HS-5 (cell line): ENCODE measurements around the gene LXN.
A peak's percentile ranks its signal among the peaks of the same experiment; 100 is the strongest.

Source experiments
- DNase-seq: peaks from one replicate; pipeline ENCODE4 v3.0.0-alpha.2; 2012; ENCODE audit warnings: low read depth

LXN gene

DNA sequence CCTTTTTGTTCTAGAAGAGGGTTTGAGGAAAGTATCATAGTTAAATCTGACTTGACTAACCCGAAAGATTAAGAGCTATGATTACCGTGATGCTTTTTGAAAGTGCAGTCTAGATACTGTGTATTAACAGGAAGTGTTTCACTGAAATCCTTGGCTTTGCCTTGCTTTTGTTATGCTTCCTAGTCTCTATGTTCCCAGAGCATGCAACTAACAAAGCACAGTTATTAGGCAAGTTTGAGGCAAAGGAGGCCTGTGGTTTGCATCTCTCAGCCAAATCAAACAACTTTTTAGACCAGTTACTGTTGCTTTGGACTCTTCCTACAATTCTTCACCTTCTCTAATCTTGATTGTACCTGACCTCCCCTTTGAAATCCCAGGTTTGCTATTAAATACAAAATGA is 3.9 kb downstream of the LXN start:
- DNase-seq = no peak

DNA sequence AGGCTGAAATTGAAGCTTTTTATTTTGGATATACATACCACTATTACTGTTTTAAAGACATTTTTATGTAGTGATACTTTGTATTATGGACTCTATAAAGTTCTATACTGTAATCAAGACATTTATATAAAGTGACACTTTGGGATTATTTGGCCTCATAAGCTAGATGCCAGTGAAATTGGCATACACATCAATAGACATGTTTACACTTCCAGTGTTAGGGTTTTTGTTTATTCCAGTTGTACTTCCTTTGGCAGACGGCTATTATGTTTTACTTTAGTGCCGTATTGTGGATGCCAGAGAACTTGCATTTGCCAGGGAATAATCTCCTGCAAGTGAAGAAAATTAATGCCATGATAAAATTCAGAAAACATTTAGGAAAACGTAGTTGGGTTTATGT is 6.0 kb downstream of the LXN start:
- DNase-seq = no peak

DNA sequence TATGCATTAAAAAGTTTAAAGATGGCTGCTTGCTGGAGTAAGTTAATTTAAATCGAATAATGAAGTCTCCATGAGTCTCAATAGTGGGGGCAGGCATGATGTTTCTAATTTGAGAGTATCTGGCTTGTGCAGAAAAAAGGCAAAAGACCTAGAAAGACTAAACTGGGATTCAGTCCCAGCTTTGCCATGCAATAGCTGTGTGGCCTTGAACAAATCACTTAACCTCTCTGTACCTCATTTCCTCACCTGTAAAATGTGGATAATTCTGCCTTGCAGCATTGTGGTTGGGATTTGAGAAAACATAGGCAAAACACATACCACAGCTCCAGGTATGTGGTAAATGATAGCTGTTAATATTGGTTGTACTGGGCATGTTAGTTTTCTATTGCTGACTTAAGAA is 8.6 kb downstream of the LXN start:
- DNase-seq = no peak

DNA sequence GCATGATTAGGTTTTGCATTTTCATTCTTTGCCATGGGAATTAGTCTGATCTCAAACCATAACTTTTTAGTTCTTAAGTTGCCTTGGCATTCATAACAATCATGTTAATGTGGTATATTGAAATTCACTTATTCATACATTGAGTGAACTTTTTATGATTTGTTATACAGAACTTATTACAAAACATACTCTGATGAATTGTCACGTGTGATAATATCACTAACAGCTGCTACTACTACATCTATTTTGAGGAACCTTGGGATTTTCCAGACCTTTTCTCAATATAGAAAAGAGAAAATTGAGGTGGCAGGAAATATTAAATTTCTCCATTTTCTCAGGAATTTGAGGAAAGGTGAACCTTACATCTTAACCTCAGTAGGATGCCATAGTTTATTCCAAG is 9.2 kb downstream of the LXN start:
- no peak for DNase-seq

- DNase-seq = no peak
Observed at GRCh38 chr3:158660711-158661110, 11.7 kb downstream of the LXN start.

DNA sequence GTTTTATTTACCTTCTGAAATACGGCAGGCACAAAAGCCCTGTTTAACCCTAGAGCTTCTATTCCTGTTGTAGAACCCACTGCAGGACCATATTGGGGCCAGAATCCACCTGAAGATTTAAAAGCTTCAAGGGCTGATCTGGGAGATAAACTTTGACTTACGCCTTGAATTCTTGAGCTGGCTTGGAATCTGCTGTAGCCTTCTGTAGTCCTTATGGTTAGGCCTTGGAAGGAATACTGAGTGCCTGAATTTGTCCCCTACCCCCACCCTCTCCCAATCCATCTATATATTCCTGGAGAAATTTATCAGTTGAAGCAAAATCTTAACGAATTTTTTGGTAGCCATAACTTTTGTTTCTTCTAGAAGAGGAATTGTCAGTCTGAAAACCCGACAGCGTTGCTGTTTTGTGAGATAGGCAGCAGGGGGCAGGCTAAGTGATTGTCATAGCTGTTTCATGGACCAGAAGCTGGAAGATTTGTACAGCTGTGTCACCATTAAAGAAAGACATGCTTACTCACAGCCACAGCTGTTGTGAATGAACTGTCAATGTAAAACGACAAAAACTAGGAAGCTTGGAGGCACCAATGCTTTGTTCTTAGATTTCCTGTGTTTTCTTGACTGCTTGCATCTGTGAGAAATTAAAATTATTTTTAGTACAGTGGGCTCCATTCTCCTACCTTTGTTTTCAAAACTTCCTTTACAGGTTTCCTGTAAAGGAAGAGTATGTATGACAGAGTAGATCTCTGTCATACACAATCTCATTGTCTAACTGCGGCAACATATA is 12.8 kb downstream of the LXN start:
- peak; percentile 54 for DNase-seq

DNA sequence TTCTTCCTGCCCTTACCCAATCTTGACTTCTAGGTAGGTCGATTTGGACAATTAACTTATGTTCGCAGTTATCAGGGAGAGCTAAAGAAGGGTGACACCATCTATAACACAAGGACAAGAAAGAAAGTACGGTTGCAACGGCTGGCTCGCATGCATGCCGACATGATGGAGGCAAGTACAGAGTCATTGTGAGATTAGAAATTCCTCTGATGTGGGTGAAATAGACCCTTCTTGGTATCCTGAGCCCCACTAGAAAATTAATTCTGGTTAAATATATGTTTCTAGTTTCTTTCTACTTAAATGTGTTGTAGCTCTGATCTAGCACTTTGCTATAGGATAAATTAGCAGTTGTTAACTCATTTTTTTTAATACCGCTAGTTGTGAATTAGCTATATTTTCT is 13.6 kb downstream of the LXN start:
- DNase-seq = no peak

DNA sequence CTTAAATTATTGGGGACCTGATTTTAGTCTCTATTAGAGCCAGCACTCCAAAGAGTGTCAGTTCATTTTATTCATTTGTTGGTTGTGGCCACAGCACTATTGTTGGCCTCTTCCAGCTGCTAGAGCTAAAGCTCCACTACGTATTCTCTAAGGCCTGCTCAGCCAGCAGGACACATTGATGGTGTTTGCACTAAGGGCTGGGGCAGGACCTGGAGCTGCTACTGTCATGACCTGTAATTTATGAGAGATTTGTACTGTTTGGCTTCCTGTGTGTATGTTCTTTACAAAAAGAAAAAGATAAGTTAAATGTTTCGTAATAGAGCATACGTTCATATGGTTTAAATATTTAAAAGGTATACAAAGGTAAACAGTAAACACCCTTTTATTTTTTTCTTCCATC is 20.0 kb downstream of the LXN start:
- no peak for DNase-seq

DNA sequence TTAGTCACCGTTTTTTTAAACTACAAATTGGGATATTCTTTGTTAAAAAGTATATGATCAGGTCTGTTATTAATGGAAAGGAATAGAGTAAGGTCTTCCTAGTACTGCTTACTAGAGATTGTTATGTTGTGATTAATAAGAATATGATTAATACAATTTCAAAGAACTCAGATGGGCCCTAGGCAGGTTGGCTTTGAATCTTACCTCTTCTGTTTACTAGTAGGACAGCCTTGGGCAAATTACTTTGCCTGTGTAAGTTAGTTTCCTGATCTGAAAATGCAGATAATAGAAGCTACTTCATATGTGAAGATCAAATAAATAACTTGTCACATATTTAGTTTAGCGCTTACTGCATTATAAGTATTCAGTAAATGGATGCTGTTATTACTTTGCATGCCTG is 21.3 kb downstream of the LXN start:
- no peak for DNase-seq

- no peak for DNase-seq
Observed at GRCh38 chr3:158649791-158650190, 22.7 kb downstream of the LXN start.

DNA sequence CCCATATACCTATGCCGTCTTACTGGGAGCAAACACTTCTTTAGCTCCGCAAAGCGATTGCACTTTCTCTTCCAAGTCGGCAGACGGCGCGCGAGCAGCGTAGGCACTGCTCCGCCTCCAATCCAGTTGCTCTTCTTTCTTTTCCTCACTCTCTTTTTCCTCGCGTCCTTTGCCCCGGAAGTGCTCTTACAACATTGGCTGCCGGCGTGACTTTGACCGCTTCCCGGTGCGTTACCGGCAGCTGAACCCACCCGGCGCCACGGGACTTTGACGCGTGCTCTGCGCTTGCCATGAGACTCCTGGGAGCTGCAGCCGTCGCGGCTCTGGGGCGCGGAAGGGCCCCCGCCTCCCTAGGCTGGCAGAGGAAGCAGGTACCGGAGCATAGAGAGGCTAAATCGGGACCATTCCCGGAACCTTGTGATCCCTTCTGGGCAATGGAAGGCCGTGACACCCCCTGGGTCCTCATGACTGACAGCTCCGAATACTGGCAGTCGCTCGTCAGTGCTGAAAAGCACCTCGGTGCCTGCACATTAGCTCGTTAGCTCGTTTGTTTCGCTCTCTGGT is 28.0 kb downstream of the LXN start, which contains the start of gene GFM1:
GFM1 (plus strand) TSS at position 183 of the 564 bp plus-strand sequence; CDS start at position 291, 108 bp downstream.
- peak; percentile 83 for DNase-seq

GRCh38 chr3:158642474-158643210 is 29.8 kb downstream of the LXN start:
- no peak for DNase-seq

GRCh38 chr3:158642005-158642404 is 30.4 kb downstream of the LXN start:
- DNase-seq = no peak

GRCh38 chr3:158640646-158641045 is 31.8 kb downstream of the LXN start:
- DNase-seq = no peak

DNA sequence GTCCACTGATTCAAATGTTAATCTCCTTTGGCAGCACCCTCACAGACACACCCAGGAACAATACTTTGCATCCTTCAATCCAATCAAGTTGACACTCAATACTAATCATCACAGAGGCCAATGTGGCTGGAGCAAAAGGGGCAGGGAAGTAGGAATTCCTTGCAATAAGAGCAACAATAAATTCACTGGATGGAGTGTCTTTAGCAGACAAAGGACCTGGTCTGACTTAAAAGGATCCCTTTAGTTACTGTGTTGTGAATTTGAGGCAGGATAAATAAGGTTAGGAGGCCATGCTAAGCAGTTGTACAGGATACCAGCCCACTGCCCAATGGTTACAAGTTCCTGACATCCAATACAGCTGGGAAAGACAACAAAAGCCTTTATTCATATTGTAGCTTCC is 40.5 kb downstream of the LXN start:
- DNase-seq = no peak

- no peak for DNase-seq
Observed at GRCh38 chr3:158625881-158626280, 46.6 kb downstream of the LXN start.

GRCh38 chr3:158617982-158618875 is 54.2 kb downstream of the LXN start:
- no peak for DNase-seq
